Kidney tubule cell (primary cell): ENCODE data around the gene LRRC31.

ENCODE experiments used
- DNase-seq: peaks from one replicate; pipeline ENCODE4 v3.0.0-alpha.2; 2018; ENCODE audit warnings: low spot score

LRRC31 gene

GRCh38 chr3:169813278-169813677 lies 56.5 kb downstream of the LRRC31 start:
- DNase-seq = no peak

- DNase-seq = peak; percentile 86
Observed at GRCh38 chr3:169812332-169813235, 57.2 kb downstream of the LRRC31 start, which contains the start of the genes LRRC34 and LRRIQ4. Gene LRRC34, minus strand, starts transcription at chr3:169812904. Its CDS starts 356 bp downstream, at chr3:169812548. Gene LRRIQ4, plus strand, starts transcription at chr3:169812870. Its CDS starts 9,052 bp downstream, at chr3:169821922.

- DNase-seq = peak; percentile 38
Observed at GRCh38 chr3:169811631-169812331, 58.0 kb downstream of the LRRC31 start.

GRCh38 chr3:169809230-169809795 lies 60.4 kb downstream of the LRRC31 start:
- DNase-seq = no peak

GRCh38 chr3:169804681-169805080 lies 65.1 kb downstream of the LRRC31 start:
- no peak for DNase-seq

- DNase-seq = no peak
Observed at GRCh38 chr3:169792359-169792758, 77.4 kb downstream of the LRRC31 start.

GRCh38 chr3:169790687-169791429 lies 78.9 kb downstream of the LRRC31 start:
- DNase-seq = peak; percentile 22

- no peak for DNase-seq
Observed at GRCh38 chr3:169790219-169790618, 79.5 kb downstream of the LRRC31 start.
